COLO829 (cell line): ENCODE results near the gene TGFB3.

Experiments
- DNase-seq: peaks from one replicate; pipeline ENCODE4 v3.0.0; 2012; ENCODE audit warnings: low spot score

The TGFB3 gene

DNA sequence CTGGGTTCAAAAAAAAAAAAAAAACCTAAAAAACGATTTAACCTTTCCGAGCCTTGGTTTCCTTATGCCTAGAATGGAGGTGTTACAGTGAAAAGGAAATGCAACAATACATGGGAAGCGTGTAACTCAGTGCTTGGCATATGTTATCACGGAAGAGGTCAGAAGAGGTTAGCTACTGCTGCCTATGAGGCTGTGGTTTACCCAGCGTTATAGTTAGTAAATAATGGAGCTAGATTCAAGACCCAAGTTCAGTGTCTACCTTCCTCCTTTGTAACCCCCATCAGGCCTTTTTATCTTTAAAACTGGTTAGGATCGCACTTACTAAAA lies 4.6 kb upstream of the TGFB3 start:
- no peak for DNase-seq

GRCh38 chr14:75985618-75986438 lies 4.0 kb upstream of the TGFB3 start, which contains the start of gene IFT43:
Gene IFT43 (plus strand): TSS chr14:75985763. CDS start chr14:75985787, 24 bp downstream.
- peak; percentile 59 for DNase-seq

DNA sequence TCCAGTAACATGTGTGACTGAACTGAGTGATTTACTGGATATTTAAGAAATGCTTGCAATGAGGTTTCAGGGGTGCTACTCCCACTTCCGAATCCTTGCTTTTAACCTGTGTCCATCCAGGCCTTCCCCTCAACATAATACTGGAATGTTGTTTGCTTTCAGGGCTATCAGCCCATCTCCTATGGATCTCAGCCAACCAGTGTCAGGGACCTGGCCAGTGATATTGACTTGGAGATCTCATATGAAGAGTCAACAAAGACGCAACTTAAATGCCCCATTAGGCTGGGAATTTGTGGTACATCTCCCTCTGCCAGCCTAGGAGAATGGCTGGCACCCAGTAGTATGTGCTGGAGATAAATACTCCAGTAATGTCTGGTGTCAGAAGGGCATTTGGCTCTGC lies 2.9 kb upstream of the TGFB3 start:
- no peak for DNase-seq

- DNase-seq = no peak
Measured at GRCh38 chr14:75983019-75983358, 1.2 kb upstream of the TGFB3 start.

DNA sequence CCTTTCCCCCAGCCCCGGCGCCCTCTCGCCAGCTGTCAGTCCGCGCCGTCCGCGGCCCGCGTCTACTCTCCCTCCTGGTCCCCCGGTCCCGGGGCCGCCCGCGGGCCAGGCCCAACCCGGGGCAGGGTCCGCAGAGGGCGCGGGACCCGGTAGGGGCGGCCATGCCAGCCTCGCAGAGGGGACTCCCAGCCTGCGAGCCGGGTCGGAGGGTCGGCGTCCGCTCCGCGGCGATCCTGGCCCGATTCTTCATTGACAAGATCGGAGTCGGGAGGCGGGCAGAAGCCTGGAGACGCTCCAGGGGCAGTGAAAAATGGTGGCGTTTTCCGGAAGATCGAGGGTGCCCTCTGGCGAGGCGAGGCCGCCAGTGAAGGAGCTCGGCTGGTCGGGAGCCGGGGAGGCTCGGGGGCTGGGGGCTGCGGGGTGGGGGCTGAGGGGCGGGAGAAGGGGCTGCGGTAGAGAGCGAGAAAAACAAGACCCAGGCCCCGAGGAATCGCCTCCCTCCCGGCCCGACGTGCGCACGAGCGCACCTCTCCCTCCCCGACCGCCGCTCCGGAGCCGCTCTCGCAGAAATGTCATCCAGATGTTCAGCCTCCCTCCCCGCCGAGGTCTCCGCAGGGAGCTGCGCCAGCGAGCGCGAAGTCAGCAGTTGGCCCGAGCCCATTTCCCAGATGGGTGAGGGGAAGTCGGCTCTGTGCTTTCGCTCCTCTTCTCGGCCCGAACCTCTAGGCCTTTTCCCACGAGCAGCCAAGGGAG lies 647 bp upstream of the TGFB3 start:
- peak; percentile 55 for DNase-seq

DNA sequence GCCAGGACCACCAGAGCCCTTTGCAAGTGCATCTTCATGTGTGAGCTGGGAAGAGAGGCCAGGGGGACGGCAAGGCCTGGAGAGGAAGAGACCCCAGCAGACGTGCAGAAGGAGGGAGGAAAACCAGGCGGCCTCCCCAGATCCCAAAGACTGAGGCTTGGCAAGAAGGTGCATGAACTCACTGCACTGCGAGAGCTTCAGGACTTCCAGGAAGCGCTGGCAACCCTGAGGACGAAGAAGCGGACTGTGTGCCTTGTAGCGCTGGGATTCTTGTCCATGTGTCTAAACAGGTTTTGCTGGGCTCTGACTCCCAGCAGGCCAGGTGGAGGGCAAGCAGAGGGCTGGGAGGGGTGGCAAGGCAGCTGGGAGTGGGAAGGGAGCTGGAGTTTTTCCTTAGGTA lies 939 bp downstream of the TGFB3 start:
- no peak for DNase-seq

- DNase-seq = no peak
Measured at GRCh38 chr14:75979648-75980565, 1.9 kb downstream of the TGFB3 start.

DNA sequence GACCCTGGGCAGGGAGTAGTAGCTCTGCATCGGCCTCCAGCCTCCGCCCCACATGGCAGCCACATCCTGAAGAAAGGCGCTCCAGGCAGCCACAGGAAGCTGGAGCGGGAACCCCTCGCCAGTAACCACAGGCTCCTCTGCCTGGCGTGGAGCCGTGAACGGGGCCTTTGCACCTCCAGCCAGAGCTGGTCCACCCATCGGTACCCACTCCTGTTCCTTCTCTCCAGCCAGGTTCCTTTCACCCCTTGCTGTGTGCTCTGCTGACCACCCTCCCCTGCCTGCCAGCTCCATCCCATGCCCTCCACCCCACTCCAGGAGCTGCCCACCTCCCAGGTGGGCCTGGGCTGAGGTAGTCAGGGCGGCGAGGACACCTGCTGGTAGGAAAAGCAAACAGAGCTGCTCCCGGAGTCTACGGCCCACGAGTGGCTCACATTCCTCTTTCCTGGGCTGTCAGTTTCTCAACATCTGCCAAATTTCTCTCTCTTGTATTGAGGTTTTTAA lies 2.7 kb downstream of the TGFB3 start:
- DNase-seq = peak; percentile 33

DNA sequence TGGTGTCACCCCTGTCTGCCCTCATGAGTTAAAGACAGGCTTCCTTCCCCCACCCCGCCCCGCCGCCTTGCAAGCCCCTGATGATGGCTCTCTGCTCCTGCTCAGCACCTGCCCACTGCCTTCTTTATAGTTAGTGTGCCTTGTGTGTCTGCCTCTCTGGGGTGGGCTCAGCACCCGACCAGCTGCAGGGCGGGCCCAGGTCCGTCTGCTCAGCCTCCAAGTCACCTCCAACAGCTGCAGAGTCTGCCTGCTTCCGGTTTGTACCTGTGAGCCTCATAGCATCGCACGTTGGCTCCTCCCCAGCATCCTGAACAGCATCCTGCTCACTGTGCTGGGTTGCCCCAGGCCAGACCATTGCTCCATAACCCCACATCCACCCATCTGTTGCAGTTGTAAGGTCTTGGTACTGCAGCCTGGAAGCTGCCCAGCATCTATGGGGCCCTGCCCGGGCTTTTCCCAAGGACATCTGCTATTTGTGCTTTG lies 3.5 kb downstream of the TGFB3 start:
- no peak for DNase-seq

- no peak for DNase-seq
Measured at GRCh38 chr14:75977582-75977943, 4.2 kb downstream of the TGFB3 start.

- no peak for DNase-seq
Measured at GRCh38 chr14:75976826-75977581, 4.8 kb downstream of the TGFB3 start.

DNA sequence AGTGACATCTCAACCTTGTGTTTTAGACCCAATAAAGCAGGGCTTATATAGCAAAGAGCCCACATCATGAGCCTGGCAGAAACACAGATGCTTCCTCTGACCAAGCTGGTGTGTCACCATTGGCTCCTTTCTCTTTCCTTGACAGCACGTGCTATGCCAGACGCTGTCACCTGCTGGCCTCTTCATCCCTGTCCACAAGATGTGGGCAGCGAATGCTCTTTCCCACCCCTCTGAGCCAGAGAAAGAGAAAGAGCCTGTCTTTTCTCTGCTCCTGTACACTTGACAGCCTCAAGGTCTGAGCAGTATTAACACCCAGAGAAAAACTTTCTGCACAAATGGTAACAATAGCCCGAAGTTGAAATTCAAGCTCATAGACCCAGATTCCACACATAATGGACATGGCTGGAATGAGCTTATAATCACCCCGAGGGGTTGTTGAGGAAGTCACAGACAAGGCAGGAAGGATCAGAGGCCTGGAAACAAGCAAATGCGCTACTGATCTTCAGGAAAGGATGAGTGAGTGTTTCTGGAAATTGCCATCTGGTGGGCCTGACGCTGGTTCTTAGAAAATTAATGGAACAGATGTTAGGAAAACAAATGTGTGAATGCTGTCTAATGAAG lies 8.9 kb downstream of the TGFB3 start:
- DNase-seq = no peak

DNA sequence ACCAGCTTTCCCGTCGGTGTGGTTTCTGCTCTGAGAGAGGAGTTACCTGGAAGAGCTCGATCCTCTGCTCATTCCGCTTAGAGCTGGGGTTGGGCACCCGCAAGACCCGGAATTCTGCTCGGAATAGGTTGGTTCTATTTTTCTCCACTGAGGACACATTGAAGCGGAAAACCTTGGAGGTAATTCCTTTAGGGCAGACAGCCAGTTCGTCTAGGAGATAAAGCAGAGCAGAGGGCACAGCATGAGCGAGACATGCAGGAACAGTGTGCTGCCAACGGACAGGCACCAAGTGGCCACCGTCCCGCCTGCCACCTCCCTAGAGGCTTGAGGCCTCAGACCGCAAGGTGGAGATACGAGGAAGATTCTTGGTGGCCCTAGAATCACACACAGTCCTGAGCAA lies 10.3 kb downstream of the TGFB3 start:
- DNase-seq = no peak

- DNase-seq = no peak
Measured at GRCh38 chr14:75970989-75971388, 10.8 kb downstream of the TGFB3 start.

DNA sequence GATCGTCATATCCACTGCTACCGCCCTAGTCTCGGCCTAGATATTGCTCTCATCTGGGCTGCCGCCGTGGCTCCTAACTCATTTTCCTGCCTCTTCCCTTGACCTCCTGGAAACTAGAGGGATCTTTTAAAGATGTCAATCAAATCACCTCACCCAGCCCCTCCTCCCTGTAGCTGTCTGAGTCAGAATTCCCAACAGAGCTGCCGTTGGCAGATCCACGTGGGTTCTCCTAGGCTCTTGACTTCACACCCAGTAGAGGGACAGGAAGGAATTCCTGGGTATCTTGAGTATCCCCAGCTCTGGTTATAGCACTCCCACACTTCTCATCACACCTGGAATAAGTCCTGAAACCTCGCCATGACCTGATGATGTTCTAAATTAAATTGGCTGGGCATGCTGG lies 11.9 kb downstream of the TGFB3 start:
- DNase-seq = no peak

DNA sequence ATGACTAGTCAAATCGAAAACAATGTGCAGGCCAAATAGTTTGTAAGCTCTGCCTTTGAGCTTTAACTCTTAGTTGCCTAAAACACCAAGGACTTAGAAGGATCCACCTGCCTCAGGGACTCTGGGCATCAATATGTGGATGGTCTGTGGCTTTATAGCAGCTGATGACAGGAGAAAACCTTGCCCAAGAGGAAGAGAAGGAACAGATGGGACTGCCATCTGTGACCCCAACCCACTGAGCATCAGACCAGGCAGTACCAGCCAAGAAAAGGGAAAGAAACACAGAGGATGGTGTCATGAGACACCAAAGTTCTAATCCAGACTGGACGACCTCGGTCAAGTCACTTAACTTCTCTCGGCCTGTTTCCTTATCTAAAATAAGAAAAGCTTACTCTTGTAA lies 12.7 kb downstream of the TGFB3 start:
- no peak for DNase-seq

DNA sequence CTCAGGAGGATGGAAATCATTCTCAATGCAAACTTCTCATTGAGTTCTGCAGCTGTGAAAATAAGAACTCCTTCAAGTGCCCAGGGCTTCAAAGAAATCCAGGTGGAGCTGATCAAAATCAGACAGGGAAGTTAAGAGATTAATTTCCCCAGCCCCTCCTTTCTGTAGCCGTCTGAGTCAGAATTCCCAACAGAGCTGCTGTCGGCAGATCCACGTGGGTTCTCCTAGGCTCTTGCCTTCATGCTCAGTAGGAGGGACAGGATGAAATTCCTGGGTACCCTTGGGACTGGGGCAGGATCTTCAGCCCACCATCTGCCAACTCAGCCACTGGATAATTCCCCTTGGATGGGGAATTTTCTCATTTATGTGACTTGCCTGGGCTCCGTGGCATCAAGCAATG lies 13.3 kb downstream of the TGFB3 start:
- DNase-seq = no peak

GRCh38 chr14:75967866-75968265 lies 13.9 kb downstream of the TGFB3 start:
- DNase-seq = no peak

DNA sequence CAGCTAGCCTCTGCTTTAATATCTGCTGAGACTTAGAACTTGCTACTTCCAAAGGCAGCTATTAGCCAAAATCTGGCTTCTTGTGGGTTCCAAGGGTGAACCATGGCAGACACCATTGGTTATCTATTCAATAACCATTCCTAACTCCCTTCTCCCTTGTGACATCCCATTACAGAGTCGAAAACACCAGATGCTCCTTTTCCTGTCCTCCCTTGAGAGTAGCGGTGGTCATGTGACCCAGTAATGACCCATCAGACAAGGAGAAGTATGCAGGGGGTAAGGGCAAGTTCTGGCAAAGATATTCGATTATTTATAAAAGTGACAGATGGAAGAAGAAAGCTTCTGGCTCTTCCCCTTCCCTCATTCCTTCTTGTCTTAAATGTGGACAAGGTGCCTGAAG lies 20.1 kb downstream of the TGFB3 start:
- DNase-seq = no peak

GRCh38 chr14:75960231-75960630 lies 21.6 kb downstream of the TGFB3 start:
- DNase-seq = no peak

DNA sequence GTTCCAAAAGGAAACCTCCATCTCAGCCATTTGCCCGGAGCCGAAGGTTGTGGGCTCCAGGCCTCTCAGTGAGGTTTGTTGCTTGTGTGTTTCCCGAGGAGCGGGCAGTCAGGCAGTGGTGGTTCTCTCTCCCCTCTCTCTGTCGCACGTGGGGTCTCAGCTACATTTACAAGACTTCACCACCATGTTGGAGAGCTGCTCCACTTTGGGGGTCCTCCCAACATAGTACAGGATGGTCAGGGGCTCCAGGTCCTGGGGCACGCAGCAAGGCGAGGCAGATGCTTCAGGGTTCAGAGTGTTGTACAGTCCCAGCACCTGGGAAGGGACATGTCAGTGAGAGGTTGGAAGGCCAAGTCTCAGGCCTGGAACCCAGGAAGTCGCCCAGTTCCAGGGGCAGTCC lies 22.8 kb downstream of the TGFB3 start:
- DNase-seq = no peak
